Epithelial cell of proximal tubule (primary cell): Measurements from ENCODE around the gene CSTA. TPM values are rescaled to one million over a fixed set of nuclear protein-coding genes. Genes with fewer than 3 reads are reported as not detected.

ENCODE experiments used
- DNase-seq: peaks from one replicate; pipeline ENCODE4 v3.0.0-alpha.2; 2011; ENCODE audit warnings: low read depth
- H3K4me3 ChIP-seq: 2 replicates; pipeline ENCODE4 v1.5.1; 2011; ENCODE audit warnings: low read depth, mild to moderate bottlenecking, low read length
- CTCF ChIP-seq: conservative IDR thresholded peaks from 2 replicates; pipeline ENCODE4 v1.5.1; 2012; ENCODE audit warnings: low read depth, mild to moderate bottlenecking, low read length
- total RNA-seq: library from RNA; depleted of rRNA; stranded (reverse); fragments of >200 nt; gene quantifications from 2 replicates; pipeline ENCODE4 v1.2.3, GENCODE V29; 2015

CSTA gene
- not detected in 2 replicates for total RNA-seq

GRCh38 chr3:122324871-122325323 is at the start of gene CSTA:
Gene CSTA, plus strand, starts transcription at chr3:122325248. Its CDS starts 45 bp downstream, at chr3:122325293.
- no peak within 1 kb of the TSS for H3K4me3 ChIP-seq
- DNase-seq, result no peak
- TF ChIP-seq CTCF, result no peak

GRCh38 chr3:122281891-122282290 is 43.2 kb upstream of the CSTA start:
- no peak overlapping the region for H3K4me3 ChIP-seq
- no peak for DNase-seq
- no peak for TF ChIP-seq CTCF

- no peak for DNase-seq
- no peak overlapping the region for H3K4me3 ChIP-seq
- TF ChIP-seq CTCF, result no peak
Observed at GRCh38 chr3:122283796-122284445, 41.1 kb upstream of the CSTA start.

- no peak for DNase-seq
- no peak overlapping the region for H3K4me3 ChIP-seq
- TF ChIP-seq CTCF, result no peak
Observed at GRCh38 chr3:122284486-122284885, 40.6 kb upstream of the CSTA start.

- no peak overlapping the region for H3K4me3 ChIP-seq
- no peak for DNase-seq
- no peak for TF ChIP-seq CTCF
Observed at GRCh38 chr3:122294359-122294758, 30.7 kb upstream of the CSTA start.

- no peak for DNase-seq
- no peak overlapping the region for H3K4me3 ChIP-seq
- TF ChIP-seq CTCF, result no peak
Observed at GRCh38 chr3:122295266-122296062, 29.6 kb upstream of the CSTA start.
